ENCODE measurements around the gene LRRTM1. TPM values are rescaled to one million over a fixed set of nuclear protein-coding genes. Genes with fewer than 3 reads are reported as not detected.

The LRRTM1 gene
- polyA plus RNA-seq, 1 experiment: not detected

GRCh38 chr2:80303006-80303908, 1.3 kb downstream of the LRRTM1 start:
- DNase-seq (ENCODE audit: low read depth, low spot score): no peak
- TF ChIP-seq CTCF (IDR thresholded peaks at IDR 0.05; ENCODE audit: low read depth, low read length): no peak
- Histone ChIP-seq H3K9me3 (ENCODE audit: control insufficient read depth, insufficient read depth, low read length) (no peaks in the 10 kb centered on the region; the same call in 1 of the 2 replicates), H3K27ac (ENCODE audit: low read depth, low read length) (no peak overlapping the region), H3K27me3 (ENCODE audit: control insufficient read depth, insufficient read depth, low read length) (peaks cover 42% of the 10 kb centered on the region), H3K4me3 (ENCODE audit: low read depth, low read length) (no peak overlapping the region)
- ChIA-PET POLR2A (no interaction called here), CTCF (no interaction called here)

- H3K4me3 ChIP-seq (ENCODE audit: low read depth, low read length): no peak overlapping the region
- H3K27ac ChIP-seq (ENCODE audit: low read depth, low read length): no peak overlapping the region
- H3K27me3 ChIP-seq (ENCODE audit: control insufficient read depth, insufficient read depth, low read length): peaks cover 42% of the 10 kb centered on the region
- CTCF ChIA-PET: interaction anchor here (0.7 kb wide), 1 partner anchor 158 kb away, joined by 3 read pairs; no protein-coding TSS in a partner anchor
- POLR2A ChIA-PET: no interaction called here
- no peak for TF ChIP-seq CTCF (IDR thresholded peaks at IDR 0.05; ENCODE audit: low read depth, low read length)
- DNase-seq (ENCODE audit: low read depth, low spot score): no peak
- no peaks in the 10 kb centered on the region; the same call in 1 of the 2 replicates for H3K9me3 ChIP-seq (ENCODE audit: control insufficient read depth, insufficient read depth, low read length)
Observed at GRCh38 chr2:80302314-80303005, 2.1 kb downstream of the LRRTM1 start.

GRCh38 chr2:80302001-80302313, 2.6 kb downstream of the LRRTM1 start:
- ChIA-PET POLR2A (no interaction called here), CTCF (interaction anchor here (0.5 to 0.7 kb wide), 2 partner anchors 159 to 413 kb away, joined by 3 to 4 read pairs; no protein-coding TSS in a partner anchor)
- Histone ChIP-seq H3K27me3 (ENCODE audit: control insufficient read depth, insufficient read depth, low read length) (peaks cover 42% of the 10 kb centered on the region), H3K27ac (ENCODE audit: low read depth, low read length) (no peak overlapping the region), H3K4me3 (ENCODE audit: low read depth, low read length) (no peak overlapping the region), H3K9me3 (ENCODE audit: control insufficient read depth, insufficient read depth, low read length) (no peaks in the 10 kb centered on the region; the same call in 1 of the 2 replicates)
- TF ChIP-seq CTCF (IDR thresholded peaks at IDR 0.05; ENCODE audit: low read depth, low read length): no peak
- DNase-seq (ENCODE audit: low read depth, low spot score): no peak

- ChIA-PET CTCF (no interaction called here), POLR2A (no interaction called here)
- no peaks in the 10 kb centered on the region; the same call in 1 of the 2 replicates for H3K9me3 ChIP-seq (ENCODE audit: control insufficient read depth, insufficient read depth, low read length)
- H3K27ac ChIP-seq (ENCODE audit: low read depth, low read length): no peak overlapping the region
- H3K27me3 ChIP-seq (ENCODE audit: control insufficient read depth, insufficient read depth, low read length): peaks cover 42% of the 10 kb centered on the region
- DNase-seq (ENCODE audit: low read depth, low spot score): no peak
- no peak for TF ChIP-seq CTCF (IDR thresholded peaks at IDR 0.05; ENCODE audit: low read depth, low read length)
- no peak overlapping the region for H3K4me3 ChIP-seq (ENCODE audit: low read depth, low read length)
Observed at GRCh38 chr2:80300954-80301353, 3.6 kb downstream of the LRRTM1 start.

- ChIA-PET POLR2A (no interaction called here), CTCF (no interaction called here)
- Histone ChIP-seq H3K27ac (ENCODE audit: low read depth, low read length) (no peak overlapping the region), H3K27me3 (ENCODE audit: control insufficient read depth, insufficient read depth, low read length) (peaks cover 38% of the 10 kb centered on the region), H3K4me3 (ENCODE audit: low read depth, low read length) (no peak overlapping the region), H3K9me3 (ENCODE audit: control insufficient read depth, insufficient read depth, low read length) (no peaks in the 10 kb centered on the region; the same call in 1 of the 2 replicates)
- DNase-seq (ENCODE audit: low read depth, low spot score): no peak
- TF ChIP-seq CTCF (IDR thresholded peaks at IDR 0.05; ENCODE audit: low read depth, low read length): no peak
Observed at GRCh38 chr2:80300346-80300745, 4.2 kb downstream of the LRRTM1 start.

Measured in AG04450 (cell line).